WTC11 (cell line): ENCODE results near the gene IFNA2. TPM values are rescaled to one million over a fixed set of nuclear protein-coding genes. Genes with fewer than 3 reads are reported as not detected.

Experiments
- ATAC-seq: fragments of 200-7000 bp; cut with Tn5 transposase; 2 replicates; pipeline ENCODE4 v1.10.0; 2021; ENCODE audit warnings: mild to moderate bottlenecking, moderate library complexity
- CTCF ChIA-PET: fragments of 300-600 bp; sonication (Branson Sonifier 250); formaldehyde crosslinking; loops from one replicate; lab custom pipeline; 2021; ENCODE audit warnings: antibody characterized with exemption; lab: Charles Lee
- POLR2A ChIA-PET: fragments of 350-600 bp; sonication (Branson Sonifier 250); formaldehyde crosslinking; loops from one replicate; lab custom pipeline; 2021; ENCODE audit warnings: antibody characterized with exemption; lab: Charles Lee
- DNase-seq: peaks from one replicate; pipeline ENCODE4 v3.0.0; 2021; ENCODE audit warnings: low spot score
- H3K27ac Mint-ChIP-seq: 2 replicates; pipeline ENCODE4 v1.8.0; 2021; ENCODE audit warnings: mixed read lengths
- H3K27me3 Mint-ChIP-seq: 2 replicates; pipeline ENCODE4 v1.8.0; 2021; ENCODE audit warnings: low read depth, mild to moderate bottlenecking, moderate library complexity, mixed read lengths
- H3K36me3 Mint-ChIP-seq: 2 replicates; pipeline ENCODE4 v1.8.0; 2021; ENCODE audit warnings: mixed read lengths
- H3K4me1 Mint-ChIP-seq: 2 replicates; pipeline ENCODE4 v1.8.0; 2022; ENCODE audit warnings: mixed read lengths
- H3K4me3 Mint-ChIP-seq: 2 replicates; pipeline ENCODE4 v1.8.0; 2021; ENCODE audit warnings: mild to moderate bottlenecking, moderate library complexity, mixed read lengths
- H3K9me3 Mint-ChIP-seq: 2 replicates; pipeline ENCODE4 v1.8.0; 2021; ENCODE audit warnings: mixed read lengths
- AR ChIP-seq: fragments of 250-450 bp; sonication (Bioruptor Pico); IDR thresholded peaks from 2 replicates; pipeline ENCODE4 v1.9.0; 2021; ENCODE audit warnings: mild to moderate bottlenecking
- E2F1 ChIP-seq: sonication (generic); formaldehyde crosslinking; IDR thresholded peaks from 2 replicates; pipeline ENCODE4 v1.8.0; 2022; ENCODE audit warnings: mild to moderate bottlenecking, missing genetic modification reagents
- ESRRA ChIP-seq: sonication (generic); formaldehyde crosslinking; IDR thresholded peaks from 2 replicates; pipeline ENCODE4 v1.8.1; 2022; ENCODE audit warnings: mild to moderate bottlenecking, missing genetic modification reagents, borderline replicate concordance
- FOXJ3 ChIP-seq: sonication (generic); formaldehyde crosslinking; IDR thresholded peaks from 2 replicates; pipeline ENCODE4 v1.9.0; 2021; ENCODE audit warnings: missing genetic modification reagents, mild to moderate bottlenecking, borderline replicate concordance
- FOXP1 ChIP-seq: sonication (generic); formaldehyde crosslinking; IDR thresholded peaks from 2 replicates; pipeline ENCODE4 v1.8.0; 2022; ENCODE audit warnings: missing genetic modification reagents, mild to moderate bottlenecking, moderate library complexity, borderline replicate concordance
- GABPB1 ChIP-seq: sonication (generic); formaldehyde crosslinking; IDR thresholded peaks from 2 replicates; pipeline ENCODE4 v1.8.1; 2023; ENCODE audit warnings: mild to moderate bottlenecking, missing genetic modification reagents
- HMGA2 ChIP-seq: fragments of 250-450 bp; sonication (Bioruptor Pico); IDR thresholded peaks from 2 replicates; pipeline ENCODE4 v1.4.0; 2021; ENCODE audit warnings: mild to moderate bottlenecking, moderate library complexity
- NFE2L1 ChIP-seq: sonication (generic); formaldehyde crosslinking; IDR thresholded peaks from 2 replicates; pipeline ENCODE4 v1.8.1; 2023; ENCODE audit warnings: missing genetic modification reagents
- NR1H2 ChIP-seq: sonication (generic); formaldehyde crosslinking; IDR thresholded peaks from 2 replicates; pipeline ENCODE4 v1.9.0; 2021; ENCODE audit warnings: mild to moderate bottlenecking, moderate library complexity, missing genetic modification reagents
- SP1 ChIP-seq: sonication (generic); formaldehyde crosslinking; conservative IDR thresholded peaks from 2 replicates; pipeline ENCODE4 v1.8.1; 2022; ENCODE audit warnings: missing genetic modification reagents
- TP53 ChIP-seq: sonication (generic); formaldehyde crosslinking; IDR thresholded peaks from 2 replicates; pipeline ENCODE4 v1.8.1; 2023; ENCODE audit warnings: mild to moderate bottlenecking, missing genetic modification reagents
- USF2 ChIP-seq: sonication (generic); formaldehyde crosslinking; IDR thresholded peaks from 2 replicates; pipeline ENCODE4 v1.8.1; 2023; ENCODE audit warnings: mild to moderate bottlenecking, missing genetic modification reagents, moderate library complexity
- ZNF121 ChIP-seq: sonication (generic); formaldehyde crosslinking; IDR thresholded peaks from 2 replicates; pipeline ENCODE4 v1.8.0; 2023; ENCODE audit warnings: missing genetic modification reagents
- ZNF416 ChIP-seq: fragments of 250-450 bp; sonication (Bioruptor Pico); IDR thresholded peaks from 2 replicates; pipeline ENCODE4 v1.9.0; 2021; ENCODE audit warnings: mild to moderate bottlenecking, inconsistent platforms
- ZNF423 ChIP-seq: fragments of 250-450 bp; sonication (Bioruptor Pico); IDR thresholded peaks from 2 replicates; pipeline ENCODE4 v2.1.2; 2022; ENCODE audit warnings: mild to moderate bottlenecking, moderate library complexity
- total RNA-seq: library from RNA; stranded (reverse); gene quantifications from 3 replicates; pipeline ENCODE4 v1.2.3, GENCODE V29; 2021
- TF ChIP-seq, protein P1 (sequence below): sonication (generic); formaldehyde crosslinking; IDR thresholded peaks from 2 replicates; pipeline ENCODE4 v1.8.1; 2023; ENCODE audit warnings: mild to moderate bottlenecking, missing genetic modification reagents, borderline replicate concordance
- TF ChIP-seq, protein P2 (sequence below): sonication (generic); formaldehyde crosslinking; IDR thresholded peaks from 2 replicates; pipeline ENCODE4 v1.8.1; 2023; ENCODE audit warnings: mild to moderate bottlenecking, missing genetic modification reagents
- TF ChIP-seq, protein P3 (sequence below): fragments of 250-450 bp; sonication (Bioruptor Pico); IDR thresholded peaks from 2 replicates; pipeline ENCODE4 v1.9.0; 2021; ENCODE audit warnings: moderate library complexity, mild to moderate bottlenecking, inconsistent platforms, borderline replicate concordance
- TF ChIP-seq, protein P4 (sequence below): fragments of 250-450 bp; sonication (Bioruptor Pico); IDR thresholded peaks from 2 replicates; pipeline ENCODE4 v1.9.0; 2021; ENCODE audit warnings: mild to moderate bottlenecking, borderline replicate concordance
- TF ChIP-seq, protein P5 (sequence below): fragments of 250-450 bp; sonication (Bioruptor Pico); IDR thresholded peaks from 2 replicates; pipeline ENCODE4 v1.9.0; 2021; ENCODE audit warnings: mild to moderate bottlenecking

IFNA2 gene
- total RNA-seq, 1 experiment from 2014 or later: not detected

- Mint-ChIP-seq H3K27ac (no peak overlapping the region), H3K27me3 (no peaks in the 10 kb centered on the region; the same call in 1 of the 2 replicates), H3K9me3 (no peaks in the 10 kb centered on the region), H3K36me3 (no peaks in the 10 kb centered on the region), H3K4me3 (no peak overlapping the region), H3K4me1 (no peaks in the 10 kb centered on the region)
- ChIA-PET CTCF (interaction anchor here (1.8 kb wide), 1 partner anchor 20 kb away, joined by 6 read pairs; no protein-coding TSS in a partner anchor), POLR2A (no interaction called here)
- no peak for DNase-seq
- no peak for ATAC-seq
- TF ChIP-seq ZNF416 (no peak), NR1H2 (CRISPR knock-in tag) (no peak), SP1 (no peak), USF2 (CRISPR knock-in tag) (no peak), ZNF423 (CRISPR knock-in tag) (no peak), FOXJ3 (CRISPR knock-in tag) (no peak), NFE2L1 (no peak), TP53 (CRISPR knock-in tag) (no peak), ESRRA (no peak), E2F1 (CRISPR knock-in tag) (no peak), HMGA2 (CRISPR knock-in tag) (no peak), GABPB1 (CRISPR knock-in tag) (no peak), ZNF121 (CRISPR knock-in tag) (no peak), FOXP1 (CRISPR knock-in tag) (no peak), AR (CRISPR knock-in tag) (no peak)
- TF ChIP-seq, protein P1, sequence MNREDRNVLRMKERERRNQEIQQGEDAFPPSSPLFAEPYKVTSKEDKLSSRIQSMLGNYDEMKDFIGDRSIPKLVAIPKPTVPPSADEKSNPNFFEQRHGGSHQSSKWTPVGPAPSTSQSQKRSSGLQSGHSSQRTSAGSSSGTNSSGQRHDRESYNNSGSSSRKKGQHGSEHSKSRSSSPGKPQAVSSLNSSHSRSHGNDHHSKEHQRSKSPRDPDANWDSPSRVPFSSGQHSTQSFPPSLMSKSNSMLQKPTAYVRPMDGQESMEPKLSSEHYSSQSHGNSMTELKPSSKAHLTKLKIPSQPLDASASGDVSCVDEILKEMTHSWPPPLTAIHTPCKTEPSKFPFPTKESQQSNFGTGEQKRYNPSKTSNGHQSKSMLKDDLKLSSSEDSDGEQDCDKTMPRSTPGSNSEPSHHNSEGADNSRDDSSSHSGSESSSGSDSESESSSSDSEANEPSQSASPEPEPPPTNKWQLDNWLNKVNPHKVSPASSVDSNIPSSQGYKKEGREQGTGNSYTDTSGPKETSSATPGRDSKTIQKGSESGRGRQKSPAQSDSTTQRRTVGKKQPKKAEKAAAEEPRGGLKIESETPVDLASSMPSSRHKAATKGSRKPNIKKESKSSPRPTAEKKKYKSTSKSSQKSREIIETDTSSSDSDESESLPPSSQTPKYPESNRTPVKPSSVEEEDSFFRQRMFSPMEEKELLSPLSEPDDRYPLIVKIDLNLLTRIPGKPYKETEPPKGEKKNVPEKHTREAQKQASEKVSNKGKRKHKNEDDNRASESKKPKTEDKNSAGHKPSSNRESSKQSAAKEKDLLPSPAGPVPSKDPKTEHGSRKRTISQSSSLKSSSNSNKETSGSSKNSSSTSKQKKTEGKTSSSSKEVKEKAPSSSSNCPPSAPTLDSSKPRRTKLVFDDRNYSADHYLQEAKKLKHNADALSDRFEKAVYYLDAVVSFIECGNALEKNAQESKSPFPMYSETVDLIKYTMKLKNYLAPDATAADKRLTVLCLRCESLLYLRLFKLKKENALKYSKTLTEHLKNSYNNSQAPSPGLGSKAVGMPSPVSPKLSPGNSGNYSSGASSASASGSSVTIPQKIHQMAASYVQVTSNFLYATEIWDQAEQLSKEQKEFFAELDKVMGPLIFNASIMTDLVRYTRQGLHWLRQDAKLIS (CRISPR knock-in tag): no peak
- TF ChIP-seq, protein P2, sequence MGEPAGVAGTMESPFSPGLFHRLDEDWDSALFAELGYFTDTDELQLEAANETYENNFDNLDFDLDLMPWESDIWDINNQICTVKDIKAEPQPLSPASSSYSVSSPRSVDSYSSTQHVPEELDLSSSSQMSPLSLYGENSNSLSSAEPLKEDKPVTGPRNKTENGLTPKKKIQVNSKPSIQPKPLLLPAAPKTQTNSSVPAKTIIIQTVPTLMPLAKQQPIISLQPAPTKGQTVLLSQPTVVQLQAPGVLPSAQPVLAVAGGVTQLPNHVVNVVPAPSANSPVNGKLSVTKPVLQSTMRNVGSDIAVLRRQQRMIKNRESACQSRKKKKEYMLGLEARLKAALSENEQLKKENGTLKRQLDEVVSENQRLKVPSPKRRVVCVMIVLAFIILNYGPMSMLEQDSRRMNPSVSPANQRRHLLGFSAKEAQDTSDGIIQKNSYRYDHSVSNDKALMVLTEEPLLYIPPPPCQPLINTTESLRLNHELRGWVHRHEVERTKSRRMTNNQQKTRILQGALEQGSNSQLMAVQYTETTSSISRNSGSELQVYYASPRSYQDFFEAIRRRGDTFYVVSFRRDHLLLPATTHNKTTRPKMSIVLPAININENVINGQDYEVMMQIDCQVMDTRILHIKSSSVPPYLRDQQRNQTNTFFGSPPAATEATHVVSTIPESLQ (CRISPR knock-in tag): no peak
- TF ChIP-seq, protein P3, sequence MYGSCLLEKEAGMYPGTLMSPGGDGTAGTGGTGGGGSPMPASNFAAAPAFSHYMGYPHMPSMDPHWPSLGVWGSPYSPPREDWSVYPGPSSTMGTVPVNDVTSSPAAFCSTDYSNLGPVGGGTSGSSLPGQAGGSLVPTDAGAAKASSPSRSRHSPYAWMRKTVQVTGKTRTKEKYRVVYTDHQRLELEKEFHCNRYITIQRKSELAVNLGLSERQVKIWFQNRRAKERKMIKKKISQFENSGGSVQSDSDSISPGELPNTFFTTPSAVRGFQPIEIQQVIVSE (CRISPR knock-in tag): no peak
- TF ChIP-seq, protein P4, sequence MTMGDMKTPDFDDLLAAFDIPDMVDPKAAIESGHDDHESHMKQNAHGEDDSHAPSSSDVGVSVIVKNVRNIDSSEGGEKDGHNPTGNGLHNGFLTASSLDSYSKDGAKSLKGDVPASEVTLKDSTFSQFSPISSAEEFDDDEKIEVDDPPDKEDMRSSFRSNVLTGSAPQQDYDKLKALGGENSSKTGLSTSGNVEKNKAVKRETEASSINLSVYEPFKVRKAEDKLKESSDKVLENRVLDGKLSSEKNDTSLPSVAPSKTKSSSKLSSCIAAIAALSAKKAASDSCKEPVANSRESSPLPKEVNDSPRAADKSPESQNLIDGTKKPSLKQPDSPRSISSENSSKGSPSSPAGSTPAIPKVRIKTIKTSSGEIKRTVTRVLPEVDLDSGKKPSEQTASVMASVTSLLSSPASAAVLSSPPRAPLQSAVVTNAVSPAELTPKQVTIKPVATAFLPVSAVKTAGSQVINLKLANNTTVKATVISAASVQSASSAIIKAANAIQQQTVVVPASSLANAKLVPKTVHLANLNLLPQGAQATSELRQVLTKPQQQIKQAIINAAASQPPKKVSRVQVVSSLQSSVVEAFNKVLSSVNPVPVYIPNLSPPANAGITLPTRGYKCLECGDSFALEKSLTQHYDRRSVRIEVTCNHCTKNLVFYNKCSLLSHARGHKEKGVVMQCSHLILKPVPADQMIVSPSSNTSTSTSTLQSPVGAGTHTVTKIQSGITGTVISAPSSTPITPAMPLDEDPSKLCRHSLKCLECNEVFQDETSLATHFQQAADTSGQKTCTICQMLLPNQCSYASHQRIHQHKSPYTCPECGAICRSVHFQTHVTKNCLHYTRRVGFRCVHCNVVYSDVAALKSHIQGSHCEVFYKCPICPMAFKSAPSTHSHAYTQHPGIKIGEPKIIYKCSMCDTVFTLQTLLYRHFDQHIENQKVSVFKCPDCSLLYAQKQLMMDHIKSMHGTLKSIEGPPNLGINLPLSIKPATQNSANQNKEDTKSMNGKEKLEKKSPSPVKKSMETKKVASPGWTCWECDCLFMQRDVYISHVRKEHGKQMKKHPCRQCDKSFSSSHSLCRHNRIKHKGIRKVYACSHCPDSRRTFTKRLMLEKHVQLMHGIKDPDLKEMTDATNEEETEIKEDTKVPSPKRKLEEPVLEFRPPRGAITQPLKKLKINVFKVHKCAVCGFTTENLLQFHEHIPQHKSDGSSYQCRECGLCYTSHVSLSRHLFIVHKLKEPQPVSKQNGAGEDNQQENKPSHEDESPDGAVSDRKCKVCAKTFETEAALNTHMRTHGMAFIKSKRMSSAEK (CRISPR knock-in tag): no peak
- TF ChIP-seq, protein P5, sequence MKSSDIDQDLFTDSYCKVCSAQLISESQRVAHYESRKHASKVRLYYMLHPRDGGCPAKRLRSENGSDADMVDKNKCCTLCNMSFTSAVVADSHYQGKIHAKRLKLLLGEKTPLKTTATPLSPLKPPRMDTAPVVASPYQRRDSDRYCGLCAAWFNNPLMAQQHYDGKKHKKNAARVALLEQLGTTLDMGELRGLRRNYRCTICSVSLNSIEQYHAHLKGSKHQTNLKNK (CRISPR knock-in tag): no peak
These were observed 29.2 kb upstream of the IFNA2 start for GRCh38 chr9:21414220-21414940.
